Measurements from ENCODE around the gene ADGRF5.

Gene ADGRF5

GRCh38 chr6:46828939-46829338 lies 92.8 kb downstream of the ADGRF5 start:
- DNase-seq (ENCODE audit: low read depth in 3 of 3), result no peak

DNA sequence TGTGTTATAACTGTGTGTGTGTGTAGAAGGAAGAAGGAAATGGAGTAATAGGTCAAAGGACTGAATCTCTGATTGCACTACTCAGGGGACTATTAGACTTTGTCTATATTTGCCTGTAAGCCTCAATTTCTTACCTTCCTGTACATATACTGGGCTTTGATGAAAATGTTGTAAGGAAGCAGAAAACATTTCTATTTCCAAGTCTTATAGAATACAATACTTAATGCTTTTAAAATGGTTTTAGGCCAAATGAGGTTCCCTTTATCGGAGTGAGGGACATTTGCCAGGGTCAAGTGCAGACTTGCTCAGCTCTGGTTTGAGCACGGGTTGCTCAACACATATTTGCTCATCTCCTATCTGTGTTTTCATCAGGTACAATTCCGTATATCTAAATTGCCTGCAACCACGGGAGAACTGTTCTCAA lies 100.3 kb downstream of the ADGRF5 start:
- DNase-seq (ENCODE audit: low read depth in 3 of 3), result no peak

- DNase-seq (ENCODE audit: low read depth in 3 of 3), result no peak
These were observed 102.2 kb downstream of the ADGRF5 start for GRCh38 chr6:46819561-46819960.

DNA sequence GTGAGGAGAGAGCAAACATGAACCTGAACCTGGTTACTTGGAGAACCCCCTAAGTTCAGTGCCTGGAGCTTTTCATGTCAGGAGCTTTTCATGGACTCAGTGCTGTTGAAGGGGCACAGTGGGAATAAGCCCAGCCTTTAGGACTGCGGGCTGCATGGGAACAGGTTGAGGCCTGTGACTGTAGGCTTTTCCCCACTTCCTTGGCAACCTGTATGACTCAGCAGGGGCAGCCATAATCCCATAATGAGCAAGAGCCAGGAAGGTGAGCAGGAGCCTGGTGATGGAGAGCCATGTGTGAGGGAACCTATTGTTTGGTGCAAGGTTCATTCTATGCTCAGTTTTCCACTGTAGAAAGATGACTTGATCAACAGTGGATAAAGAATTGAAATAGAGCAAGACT lies 105.1 kb downstream of the ADGRF5 start:
- DNase-seq (ENCODE audit: low read depth in 3 of 3), result no peak

DNA sequence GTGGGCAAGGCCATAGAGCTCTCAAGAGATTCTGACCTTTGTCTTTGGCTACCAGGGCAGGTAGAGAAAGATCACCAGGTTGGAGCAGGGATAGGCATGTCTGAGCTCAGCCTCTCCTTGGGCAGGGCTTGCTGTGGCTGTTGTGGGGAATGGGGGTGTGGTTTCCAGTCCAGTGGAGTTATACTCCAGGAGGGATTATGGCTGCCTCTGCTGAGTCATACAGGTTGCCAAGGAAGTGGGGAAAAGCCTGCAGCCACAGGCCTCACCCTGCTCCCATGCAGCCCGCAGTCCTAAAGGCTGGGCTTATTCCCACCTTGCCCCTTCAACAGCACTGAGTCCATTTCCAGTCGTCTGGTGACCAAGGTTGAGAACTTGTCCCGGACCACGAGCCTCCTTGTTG lies 106.6 kb downstream of the ADGRF5 start:
- no peak for DNase-seq (ENCODE audit: low read depth in 3 of 3)

GRCh38 chr6:46808806-46809205 lies 112.9 kb downstream of the ADGRF5 start:
- no peak for DNase-seq (ENCODE audit: low read depth in 3 of 3)

Data from stimulated activated CD4-positive, alpha-beta T cell treated with anti-CD3 and anti-CD28 coated beads, TNF-alpha, amount 100 ng/mL, for 4 hours (primary cell).